Adrenal gland (tissue), 5 donors: ENCODE measurements around the gene CDRT4.

Experiments used
- POLR2A ChIP-seq, 2 donors: fragments of 450-650 bp; IDR thresholded peaks; one replicate each; pipeline ENCODE4 v1.6.1; 2017; ENCODE audit warnings: antibody characterized with exemption in 2 of 2, mild to moderate bottlenecking in 2 of 2, moderate library complexity in 1 of 2
- TF ChIP-seq, protein P1 (sequence below), 6 experiments: fragments of 450-650 bp in 4 of 6; fragments of 200-600 bp in 2 of 6; sonication (generic) in 1 of 6; IDR thresholded peaks; 1 replicate in 5 of 6; 2 replicates in 1 of 6; pipeline versions ENCODE4 v1.5.1 to v1.8.0; 2016 to 2021; ENCODE audit warnings: antibody characterized with exemption in 6 of 6, mild to moderate bottlenecking in 2 of 6, moderate library complexity in 1 of 6
- donor health status: DM: no; HTN: no; CAD: no.

DNA sequence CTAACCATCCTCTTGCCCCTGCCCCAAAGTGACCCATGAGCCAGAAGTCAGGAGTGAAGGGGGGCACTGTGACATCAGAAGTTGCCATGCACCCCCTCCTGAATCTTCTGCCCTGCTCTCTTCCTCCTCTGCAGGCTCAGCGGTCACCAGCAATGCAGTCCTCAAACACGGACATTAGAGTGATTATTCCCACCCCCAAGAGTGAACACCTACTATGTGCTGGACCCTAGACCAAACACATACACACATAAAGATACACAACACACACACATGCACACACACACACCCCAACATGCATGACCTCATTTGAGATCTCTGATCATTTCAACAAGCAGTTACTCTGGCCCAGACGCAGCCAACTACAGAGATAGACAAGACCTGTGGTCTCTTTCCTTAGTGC is at the start of gene CDRT4:
- TF ChIP-seq, protein P1, sequence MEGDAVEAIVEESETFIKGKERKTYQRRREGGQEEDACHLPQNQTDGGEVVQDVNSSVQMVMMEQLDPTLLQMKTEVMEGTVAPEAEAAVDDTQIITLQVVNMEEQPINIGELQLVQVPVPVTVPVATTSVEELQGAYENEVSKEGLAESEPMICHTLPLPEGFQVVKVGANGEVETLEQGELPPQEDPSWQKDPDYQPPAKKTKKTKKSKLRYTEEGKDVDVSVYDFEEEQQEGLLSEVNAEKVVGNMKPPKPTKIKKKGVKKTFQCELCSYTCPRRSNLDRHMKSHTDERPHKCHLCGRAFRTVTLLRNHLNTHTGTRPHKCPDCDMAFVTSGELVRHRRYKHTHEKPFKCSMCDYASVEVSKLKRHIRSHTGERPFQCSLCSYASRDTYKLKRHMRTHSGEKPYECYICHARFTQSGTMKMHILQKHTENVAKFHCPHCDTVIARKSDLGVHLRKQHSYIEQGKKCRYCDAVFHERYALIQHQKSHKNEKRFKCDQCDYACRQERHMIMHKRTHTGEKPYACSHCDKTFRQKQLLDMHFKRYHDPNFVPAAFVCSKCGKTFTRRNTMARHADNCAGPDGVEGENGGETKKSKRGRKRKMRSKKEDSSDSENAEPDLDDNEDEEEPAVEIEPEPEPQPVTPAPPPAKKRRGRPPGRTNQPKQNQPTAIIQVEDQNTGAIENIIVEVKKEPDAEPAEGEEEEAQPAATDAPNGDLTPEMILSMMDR (IDR thresholded peaks at IDR 0.05), result no peak
- no peak for TF ChIP-seq POLR2A (IDR thresholded peaks at IDR 0.05)
